B cell (primary cell): Measurements from ENCODE around the gene CEP128. TPM values are rescaled to one million over a fixed set of nuclear protein-coding genes. Genes with fewer than 3 reads are reported as not detected.

ENCODE experiments used
- ATAC-seq: fragments of 200-7000 bp; cut with Tn5 transposase; one replicate; pipeline ENCODE4 v1.10.0; 2021; ENCODE audit warnings: low read depth, mild to moderate bottlenecking, moderate number of reproducible peaks, moderate library complexity
- CTCF ChIA-PET: fragments of 350-600 bp; sonication (Branson Sonifier 250); formaldehyde crosslinking; loops from one replicate; lab custom pipeline; 2021; ENCODE audit warnings: antibody characterized with exemption, inconsistent platforms; lab: Charles Lee
- POLR2A ChIA-PET: fragments of 350-600 bp; sonication (Branson Sonifier 250); formaldehyde crosslinking; loops from one replicate; lab custom pipeline; 2021; ENCODE audit warnings: antibody characterized with exemption; lab: Charles Lee
- DNase-seq: peaks from one replicate; pipeline ENCODE4 v3.0.0; 2013
- H2AFZ ChIP-seq: 2 replicates; pipeline ENCODE4 v1.6.1; 2012; ENCODE audit warnings: mild to moderate bottlenecking, low read depth, low read length; ENCODE audit not compliant: insufficient read depth, poor library complexity, severe bottlenecking
- H3K27ac ChIP-seq, 2 donors: 1 replicate in 1 of 2; 2 replicates in 1 of 2; pipeline ENCODE4 v1.5.1; 2012 to 2013; ENCODE audit warnings: low read length in 2 of 2, mild to moderate bottlenecking in 2 of 2, moderate library complexity in 1 of 2
- H3K27me3 ChIP-seq, 4 experiments: fragments of 200-600 bp in 1 of 4; sonication (generic) in 1 of 4; replicated peaks in 1 of 4; 1 replicate in 2 of 4; 2 replicates in 2 of 4; pipeline versions ENCODE4 v1.6.1 to v1.7.0; 2013 to 2016; ENCODE audit warnings: low read length in 3 of 4, mild to moderate bottlenecking in 2 of 4, mixed read lengths in 1 of 4, moderate library complexity in 1 of 4; ENCODE audit not compliant: insufficient read depth in 4 of 4, control insufficient read depth in 3 of 4; ENCODE audit errors: control extremely low read depth in 1 of 4
- H3K36me3 ChIP-seq, 2 experiments: replicated peaks in 1 of 2; 1 replicate in 1 of 2; 2 replicates in 1 of 2; pipeline versions ENCODE4 v1.6.1 to v1.7.1; 2013; ENCODE audit warnings: low read length in 1 of 2; ENCODE audit not compliant: insufficient read depth in 2 of 2, control insufficient read depth in 1 of 2; ENCODE audit errors: control extremely low read depth in 1 of 2, extremely low read depth in 1 of 2
- H3K4me1 ChIP-seq, 2 donors: fragments of 200-600 bp in 1 of 2; sonication (generic) in 1 of 2; 1 replicate in 1 of 2; 2 replicates in 1 of 2; pipeline versions ENCODE4 v1.5.1 to v1.6.1; 2013 to 2017; ENCODE audit warnings: low read length in 2 of 2; ENCODE audit not compliant: control insufficient read depth in 2 of 2, insufficient read depth in 2 of 2
- H3K4me2 ChIP-seq: replicated peaks from 2 replicates; pipeline ENCODE3; 2012; ENCODE audit warnings: mild to moderate bottlenecking, low read depth, low read length; ENCODE audit not compliant: poor library complexity, severe bottlenecking
- H3K4me3 ChIP-seq, 5 experiments: fragments of 200-600 bp in 1 of 5; sonication (generic) in 1 of 5; 1 replicate in 3 of 5; 2 replicates in 2 of 5; pipeline versions ENCODE4 v1.5.1 to v1.7.0; 2011 to 2016; ENCODE audit warnings: low read length in 4 of 5, mild to moderate bottlenecking in 4 of 5, low read depth in 2 of 5, control low read depth in 1 of 5, moderate library complexity in 1 of 5; ENCODE audit not compliant: insufficient read depth in 1 of 5; ENCODE audit errors: control extremely low read depth in 1 of 5, extremely low read depth in 1 of 5
- H3K79me2 ChIP-seq: fragments of 200-600 bp; sonication (generic); one replicate; pipeline ENCODE4 v1.6.0; 2016; ENCODE audit warnings: low read length; ENCODE audit not compliant: control insufficient read depth, insufficient read depth
- H3K9ac ChIP-seq: fragments of 200-600 bp; sonication (generic); 2 replicates; pipeline ENCODE4 v1.6.1; 2017; ENCODE audit warnings: mild to moderate bottlenecking, low read length, moderate library complexity
- H3K9me3 ChIP-seq, 3 donors: one replicate each; pipeline versions ENCODE4 v1.6.1 to v1.7.1; 2013; ENCODE audit warnings: low read length in 2 of 3; ENCODE audit not compliant: control insufficient read depth in 2 of 3, insufficient read depth in 1 of 3; ENCODE audit errors: control extremely low read depth in 1 of 3
- H4K20me1 ChIP-seq: 2 replicates; pipeline ENCODE4 v1.6.0; 2012; ENCODE audit warnings: mild to moderate bottlenecking, low read length; ENCODE audit not compliant: insufficient read depth, control insufficient read depth, poor library complexity, severe bottlenecking
- H3K27ac Mint-ChIP-seq: one replicate; pipeline ENCODE4 v1.8.0; 2021; ENCODE audit warnings: mixed read lengths
- H3K27me3 Mint-ChIP-seq: one replicate; pipeline ENCODE4 v1.8.0; 2021; ENCODE audit warnings: mixed read lengths
- H3K4me1 Mint-ChIP-seq: one replicate; pipeline ENCODE4 v1.8.0; 2021; ENCODE audit warnings: mixed read lengths
- H3K4me3 Mint-ChIP-seq: one replicate; pipeline ENCODE4 v1.8.0; 2021; ENCODE audit warnings: mixed read lengths
- H3K9me3 Mint-ChIP-seq: one replicate; pipeline ENCODE4 v1.8.0; 2022; ENCODE audit warnings: mixed read lengths; ENCODE audit not compliant: insufficient read depth
- CTCF ChIP-seq: fragments of 200-600 bp; IDR thresholded peaks from one replicate; pipeline ENCODE4 v1.8.0; 2022; ENCODE audit warnings: antibody characterized with exemption, mild to moderate bottlenecking
- EZH2 ChIP-seq: IDR thresholded peaks from 2 replicates; pipeline ENCODE4 v1.6.1; 2012; ENCODE audit warnings: borderline replicate concordance, low read depth, mild to moderate bottlenecking, moderate library complexity, low read length; ENCODE audit not compliant: insufficient read depth, poor library complexity, severe bottlenecking
- WGBS: methylation state at CpG from one replicate; pipeline ENCODE4 v1.1.5; 2013; ENCODE audit warnings: missing lambda C conversion rate; ENCODE audit not compliant: insufficient coverage; 5-methylcytosine and 5-hydroxymethylcytosine counted together
- intact Hi-C: fragments of 100-400 bp; cut with micrococcal nuclease; formaldehyde crosslinking; loops from one replicate; pipeline ENCODE4 v1.10.0; 2022
- polyA plus RNA-seq: library from polyadenylated mRNA; depleted of rRNA; stranded (reverse); fragments of >200 nt; gene quantifications from 2 replicates; pipeline ENCODE4 v1.2.3, GENCODE V29; 2012
- total RNA-seq, 2 donors: library from RNA; stranded (reverse); fragments of 120-200 nt in 1 of 2; gene quantifications; 1 replicate in 1 of 2; 2 replicates in 1 of 2; pipeline versions ENCODE4 v1.2.3 to v1.2.4, GENCODE V29; 2013 to 2022

Gene CEP128
- total and polyA plus RNA-seq, 2 donors (not counting 1 experiment from before 2014, with no cell fraction given), result 1.1 to 31.6 TPM

- Histone ChIP-seq H3K9me3 (peaks cover 0 to 7% (median 3%) of the 10 kb centered on the region in 3 donors), H3K9ac (no peak overlapping the region), H3K36me3 (no peaks in the 10 kb centered on the region), H3K4me3 (no peak overlapping the region), H3K4me2 (no peak overlapping the region), H3K4me1 (no peaks in the 10 kb centered on the region), H3K27ac (no peak overlapping the region), H4K20me1 (no peaks in the 10 kb centered on the region), H3K27me3 (no peaks in the 10 kb centered on the region), H2AFZ (no peak overlapping the region), H3K79me2 (no peaks in the 10 kb centered on the region)
- Mint-ChIP-seq H3K27ac (no peak overlapping the region), H3K4me1 (no peaks in the 10 kb centered on the region), H3K27me3 (no peaks in the 10 kb centered on the region), H3K4me3 (no peak overlapping the region), H3K9me3 (no peaks in the 10 kb centered on the region)
- DNase-seq (no peak), ATAC-seq (no peak)
- ChIA-PET POLR2A (no interaction called here), CTCF (no interaction called here)
- TF ChIP-seq EZH2, result no peak
- no peak for TF ChIP-seq CTCF
- WGBS, result no CpG with 5 or more reads among the region's 5 CpGs
- intact Hi-C loops, result no loop called here
Measured at GRCh38 chr14:80537626-80538025, 403.9 kb downstream of the CEP128 start.

- Histone ChIP-seq H3K9ac (no peak overlapping the region), H2AFZ (no peak overlapping the region), H3K36me3 (no peaks in the 10 kb centered on the region), H3K9me3 (peaks cover 0 to 7% (median 3%) of the 10 kb centered on the region in 3 donors), H3K27me3 (no peaks in the 10 kb centered on the region), H3K4me1 (no peaks in the 10 kb centered on the region), H3K4me2 (no peak overlapping the region), H3K4me3 (no peak overlapping the region), H3K79me2 (no peaks in the 10 kb centered on the region), H4K20me1 (no peaks in the 10 kb centered on the region), H3K27ac (no peak overlapping the region)
- TF ChIP-seq CTCF (no peak), EZH2 (no peak)
- DNase-seq (no peak), ATAC-seq (no peak)
- Mint-ChIP-seq H3K27me3 (no peaks in the 10 kb centered on the region), H3K4me3 (no peak overlapping the region), H3K4me1 (no peaks in the 10 kb centered on the region), H3K9me3 (no peaks in the 10 kb centered on the region), H3K27ac (no peak overlapping the region)
- POLR2A ChIA-PET, result no interaction called here
- WGBS, result 83% methylated on average over 1 of the region's 4 CpGs
- CTCF ChIA-PET, result no interaction called here
- intact Hi-C loops, result no loop called here
Measured at GRCh38 chr14:80536456-80536855, 405.1 kb downstream of the CEP128 start.
